SK-N-SH treated with all-trans-retinoic acid at 6 μM for 48 hours (cell line): ENCODE measurements around the gene TMEM183A.

Source experiments
- BACH2 ChIP-seq: fragments of 250-450 bp; sonication (Bioruptor Pico); IDR thresholded peaks from 2 replicates; pipeline ENCODE4 v1.9.0; 2021; ENCODE audit warnings: mild to moderate bottlenecking, borderline replicate concordance
- PATZ1 ChIP-seq: fragments of 250-450 bp; sonication (Bioruptor Pico); IDR thresholded peaks from 2 replicates; pipeline ENCODE4 v1.8.0; 2020; ENCODE audit warnings: mild to moderate bottlenecking, moderate library complexity, borderline replicate concordance
- PPARA ChIP-seq: fragments of 250-450 bp; sonication (Bioruptor Pico); IDR thresholded peaks from 2 replicates; pipeline ENCODE4 v1.5.0; 2020; ENCODE audit warnings: mild to moderate bottlenecking, borderline replicate concordance
- SNAI2 ChIP-seq: fragments of 250-450 bp; sonication (Bioruptor Pico); IDR thresholded peaks from 2 replicates; pipeline ENCODE4 v1.5.0; 2020; ENCODE audit warnings: mild to moderate bottlenecking, moderate library complexity
- TCF4 ChIP-seq: fragments of 250-450 bp; sonication (Bioruptor Pico); IDR thresholded peaks from 2 replicates; pipeline ENCODE4 v1.8.0; 2021; ENCODE audit warnings: mild to moderate bottlenecking, moderate library complexity, borderline replicate concordance
- TSHZ2 ChIP-seq: fragments of 250-450 bp; sonication (Bioruptor Pico); IDR thresholded peaks from 2 replicates; pipeline ENCODE4 v1.5.0; 2020; ENCODE audit warnings: mild to moderate bottlenecking, moderate library complexity
- ZFP3 ChIP-seq: fragments of 250-450 bp; sonication (Bioruptor Pico); IDR thresholded peaks from 2 replicates; pipeline ENCODE4 v1.5.0; 2020; ENCODE audit warnings: mild to moderate bottlenecking, moderate library complexity
- ZFP30 ChIP-seq: fragments of 450-650 bp; formaldehyde crosslinking; IDR thresholded peaks from 2 replicates; pipeline ENCODE4 v1.5.0; 2022; ENCODE audit warnings: mild to moderate bottlenecking, moderate library complexity
- ZNF8 ChIP-seq: fragments of 450-650 bp; formaldehyde crosslinking; IDR thresholded peaks from 2 replicates; pipeline ENCODE4 v1.5.0; 2020; ENCODE audit warnings: mild to moderate bottlenecking, moderate library complexity

DNA sequence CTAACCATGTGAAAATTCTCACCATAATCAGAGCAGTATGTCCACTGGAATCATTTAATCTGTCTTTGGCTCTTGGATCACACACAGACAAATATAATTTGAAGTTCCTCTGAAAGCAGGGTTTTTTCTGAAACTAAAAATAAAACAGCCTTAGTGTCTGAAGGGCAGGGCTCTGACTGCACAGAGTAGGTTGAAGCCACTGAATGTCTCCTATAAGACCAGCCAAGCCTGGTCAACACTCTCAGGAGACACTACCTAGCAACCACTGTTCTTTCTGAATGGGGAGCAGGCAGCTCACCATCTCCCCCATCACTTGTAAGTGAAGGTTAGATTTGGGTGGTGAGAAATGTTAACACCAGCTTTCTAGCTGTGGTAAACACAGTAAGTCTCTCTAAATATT lies 16.1 kb upstream of the TMEM183A start:
- TF ChIP-seq ZFP30 (CRISPR knock-in tag) = no peak
- no peak for TF ChIP-seq TCF4
- no peak for TF ChIP-seq TSHZ2 (CRISPR knock-in tag)
- no peak for TF ChIP-seq SNAI2 (CRISPR knock-in tag)
- no peak for TF ChIP-seq PATZ1 (CRISPR knock-in tag)
- TF ChIP-seq ZNF8 = no peak
- no peak for TF ChIP-seq BACH2 (CRISPR knock-in tag)
- no peak for TF ChIP-seq PPARA (CRISPR knock-in tag)
- no peak for TF ChIP-seq ZFP3 (CRISPR knock-in tag)
